Stimulated activated CD4-positive, alpha-beta T cell treated with anti-CD3 and anti-CD28 coated beads, TNF-alpha, amount 100 ng/mL, for 48 hours (primary cell): Measurements from ENCODE around the gene WDPCP.
"Not testable (repeated sequence)": the region's sequence is repeated elsewhere in the genome, so short reads cannot be mapped to it uniquely, and the experiment has no call there.

Experiments
- DNase-seq, 3 donors: peaks; one replicate each; pipeline ENCODE4 v3.0.0-alpha.2; 2020; ENCODE audit warnings: low read depth in 3 of 3

WDPCP gene

GRCh38 chr2:63121055-63121834, 467.0 kb downstream of the WDPCP start:
- DNase-seq, result no peak

- DNase-seq, result no peak
Measured at GRCh38 chr2:63118821-63119220, 469.5 kb downstream of the WDPCP start.

GRCh38 chr2:63104482-63104881, 483.8 kb downstream of the WDPCP start:
- no peak for DNase-seq

- no peak for DNase-seq
Measured at GRCh38 chr2:63101954-63102353, 486.3 kb downstream of the WDPCP start.

- DNase-seq, result no peak
Measured at GRCh38 chr2:63099032-63099431, 489.2 kb downstream of the WDPCP start.

GRCh38 chr2:63096491-63096890, 491.8 kb downstream of the WDPCP start:
- DNase-seq, result no peak

- no peak for DNase-seq
Measured at GRCh38 chr2:63093502-63093901, 494.8 kb downstream of the WDPCP start.

GRCh38 chr2:63092857-63093256, 495.4 kb downstream of the WDPCP start:
- no peak for DNase-seq

- DNase-seq, result no peak
Measured at GRCh38 chr2:63092401-63092800, 495.9 kb downstream of the WDPCP start.

GRCh38 chr2:63086687-63087086, 501.6 kb downstream of the WDPCP start:
- DNase-seq, result no peak

- DNase-seq, result no peak
Measured at GRCh38 chr2:63081404-63081803, 506.9 kb downstream of the WDPCP start.

- DNase-seq, result no peak
Measured at GRCh38 chr2:63078852-63079606, 509.2 kb downstream of the WDPCP start.

GRCh38 chr2:63074399-63074798, 513.9 kb downstream of the WDPCP start:
- DNase-seq, result not testable (repeated sequence)

- DNase-seq, result no peak
Measured at GRCh38 chr2:63073994-63074393, 514.3 kb downstream of the WDPCP start.

- DNase-seq, result no peak
Measured at GRCh38 chr2:63071664-63072063, 516.6 kb downstream of the WDPCP start.
